IPS DF 6.9 (cell line): ENCODE data around the gene TRIM10.
"Not testable (repeated sequence)": the region's sequence is repeated elsewhere in the genome, so short reads cannot be mapped to it uniquely, and the experiment has no call there.

ENCODE experiments used
- DNase-seq: peaks from one replicate; pipeline ENCODE4 v3.0.0-alpha.2; 2013; ENCODE audit warnings: low read depth, low spot score
- H3K27ac ChIP-seq: one replicate; pipeline ENCODE4 v1.5.1; 2013; ENCODE audit warnings: low read length, control low read depth
- H3K27me3 ChIP-seq: 2 replicates; pipeline ENCODE4 v1.6.1; 2013; ENCODE audit warnings: mild to moderate bottlenecking, low read length; ENCODE audit not compliant: control insufficient read depth, insufficient read depth
- H3K36me3 ChIP-seq: 2 replicates; pipeline ENCODE4 v1.6.1; 2013; ENCODE audit warnings: low read length; ENCODE audit not compliant: control insufficient read depth, insufficient read depth
- H3K4me1 ChIP-seq: 2 replicates; pipeline ENCODE4 v1.6.1; 2013; ENCODE audit warnings: low read length; ENCODE audit not compliant: control insufficient read depth, insufficient read depth
- H3K4me3 ChIP-seq: 2 replicates; pipeline ENCODE4 v1.5.1; 2013; ENCODE audit warnings: mild to moderate bottlenecking, low read length
- H3K9me3 ChIP-seq: 2 replicates; pipeline ENCODE4 v1.6.1; 2013; ENCODE audit warnings: low read length, inconsistent platforms; ENCODE audit not compliant: control insufficient read depth, insufficient read depth
- WGBS: extraction: QIAGEN DNeasy Blood & Tissue Kit; methylation state at CpG from one replicate; pipeline ENCODE4 v1.1.7; 2013; ENCODE audit warnings: mixed read lengths, missing lambda C conversion rate; ENCODE audit not compliant: insufficient read length, insufficient coverage; 5-methylcytosine and 5-hydroxymethylcytosine counted together

TRIM10 gene

DNA sequence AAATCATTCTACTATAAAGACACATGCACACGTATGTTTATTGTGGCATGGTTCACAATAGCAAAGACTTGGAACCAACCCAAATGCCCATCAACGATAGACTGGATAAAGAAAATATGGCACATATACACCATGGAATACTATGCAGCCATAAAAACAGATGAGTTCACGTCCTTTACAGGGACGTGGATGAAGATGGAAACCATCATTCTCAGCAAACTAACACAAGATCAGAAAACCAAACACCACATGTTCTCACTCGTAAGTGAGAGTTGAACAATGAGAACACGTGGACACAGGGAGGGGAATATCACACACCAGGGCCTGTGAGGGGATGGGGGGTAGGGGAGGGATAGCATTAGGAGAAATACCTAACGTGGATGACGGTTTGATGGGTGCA lies 20.8 kb downstream of the TRIM10 start:
- not testable (repeated sequence) for H3K4me1 ChIP-seq, H3K36me3 ChIP-seq, DNase-seq, H3K27me3 ChIP-seq, H3K9me3 ChIP-seq, H3K4me3 ChIP-seq, H3K27ac ChIP-seq
- no CpG with 5 or more reads among the region's 8 CpGs for WGBS

DNA sequence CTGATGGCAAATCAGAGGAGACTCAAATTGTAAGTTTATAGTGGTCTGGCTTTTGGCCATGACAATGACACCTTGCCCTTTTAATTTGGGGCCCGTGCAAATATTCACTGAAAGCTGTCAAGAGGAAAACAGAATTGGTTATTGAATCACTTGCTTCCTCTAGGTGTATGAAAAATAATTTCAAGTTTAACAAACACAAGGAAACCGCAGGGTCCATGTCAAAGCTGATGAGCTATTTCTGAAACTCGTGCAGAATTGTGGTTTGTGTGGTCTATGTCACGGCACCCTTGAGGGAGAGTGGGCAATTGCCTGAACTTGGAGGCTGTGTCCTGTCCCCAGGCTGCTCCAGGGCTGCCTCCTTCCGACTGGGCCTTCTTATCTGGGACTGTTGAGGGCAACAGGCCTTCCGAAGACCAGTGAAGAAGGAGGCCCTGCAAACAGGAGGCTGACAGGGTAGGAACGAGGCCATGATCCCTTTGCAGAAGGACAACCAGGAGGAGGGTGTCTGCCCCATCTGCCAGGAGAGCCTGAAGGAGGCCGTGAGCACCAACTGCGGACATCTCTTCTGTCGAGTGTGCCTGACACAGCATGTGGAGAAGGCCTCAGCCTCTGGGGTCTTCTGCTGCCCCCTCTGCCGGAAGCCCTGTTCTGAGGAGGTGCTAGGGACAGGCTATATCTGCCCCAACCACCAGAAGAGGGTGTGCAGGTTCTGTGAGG lies 24.3 kb downstream of the TRIM10 start:
- WGBS, result no CpG with 5 or more reads among the region's 11 CpGs
- H3K36me3 ChIP-seq, result no peaks in the 10 kb centered on the region
- no peak overlapping the region for H3K4me3 ChIP-seq
- no peaks in the 10 kb centered on the region; the same call in 1 of the 2 replicates for H3K27me3 ChIP-seq
- DNase-seq, result no peak
- H3K9me3 ChIP-seq, result no peaks in the 10 kb centered on the region
- H3K27ac ChIP-seq, result no peak overlapping the region
- no peaks in the 10 kb centered on the region for H3K4me1 ChIP-seq

- Histone ChIP-seq H3K27me3 (no peaks in the 10 kb centered on the region; the same call in none of the 2 replicates), H3K9me3 (no peaks in the 10 kb centered on the region), H3K27ac (no peak within 1 kb of the TSS), H3K4me1 (no peaks in the 10 kb centered on the region), H3K4me3 (no peak within 1 kb of the TSS), H3K36me3 (no peaks in the 10 kb centered on the region)
- DNase-seq, result no peak
- no CpG with 5 or more reads among the region's 4 CpGs for WGBS
These were observed 25.3 kb downstream of the TRIM10 start, which contains the start of gene TRIM40 for GRCh38 chr6:30135757-30136156. Gene TRIM40 (plus strand): TSS chr6:30136140. CDS start chr6:30137037, 897 bp downstream.

GRCh38 chr6:30135147-30135546 lies 25.9 kb downstream of the TRIM10 start:
- no peak for DNase-seq
- H3K27me3 ChIP-seq, result peaks cover 3% of the 10 kb centered on the region
- no peak overlapping the region for H3K27ac ChIP-seq
- no CpG with 5 or more reads among the region's 2 CpGs for WGBS
- H3K9me3 ChIP-seq, result no peaks in the 10 kb centered on the region
- H3K36me3 ChIP-seq, result no peaks in the 10 kb centered on the region
- H3K4me3 ChIP-seq, result no peak overlapping the region
- no peaks in the 10 kb centered on the region for H3K4me1 ChIP-seq

- Histone ChIP-seq H3K36me3 (no peaks in the 10 kb centered on the region), H3K27ac (no peak overlapping the region), H3K9me3 (no peaks in the 10 kb centered on the region), H3K4me1 (no peaks in the 10 kb centered on the region), H3K27me3 (peaks cover 18% of the 10 kb centered on the region), H3K4me3 (no peak overlapping the region)
- DNase-seq, result no peak
- WGBS, result no CpG with 5 or more reads among the region's 2 CpGs
These were observed 29.0 kb downstream of the TRIM10 start for GRCh38 chr6:30131947-30132497.

DNA sequence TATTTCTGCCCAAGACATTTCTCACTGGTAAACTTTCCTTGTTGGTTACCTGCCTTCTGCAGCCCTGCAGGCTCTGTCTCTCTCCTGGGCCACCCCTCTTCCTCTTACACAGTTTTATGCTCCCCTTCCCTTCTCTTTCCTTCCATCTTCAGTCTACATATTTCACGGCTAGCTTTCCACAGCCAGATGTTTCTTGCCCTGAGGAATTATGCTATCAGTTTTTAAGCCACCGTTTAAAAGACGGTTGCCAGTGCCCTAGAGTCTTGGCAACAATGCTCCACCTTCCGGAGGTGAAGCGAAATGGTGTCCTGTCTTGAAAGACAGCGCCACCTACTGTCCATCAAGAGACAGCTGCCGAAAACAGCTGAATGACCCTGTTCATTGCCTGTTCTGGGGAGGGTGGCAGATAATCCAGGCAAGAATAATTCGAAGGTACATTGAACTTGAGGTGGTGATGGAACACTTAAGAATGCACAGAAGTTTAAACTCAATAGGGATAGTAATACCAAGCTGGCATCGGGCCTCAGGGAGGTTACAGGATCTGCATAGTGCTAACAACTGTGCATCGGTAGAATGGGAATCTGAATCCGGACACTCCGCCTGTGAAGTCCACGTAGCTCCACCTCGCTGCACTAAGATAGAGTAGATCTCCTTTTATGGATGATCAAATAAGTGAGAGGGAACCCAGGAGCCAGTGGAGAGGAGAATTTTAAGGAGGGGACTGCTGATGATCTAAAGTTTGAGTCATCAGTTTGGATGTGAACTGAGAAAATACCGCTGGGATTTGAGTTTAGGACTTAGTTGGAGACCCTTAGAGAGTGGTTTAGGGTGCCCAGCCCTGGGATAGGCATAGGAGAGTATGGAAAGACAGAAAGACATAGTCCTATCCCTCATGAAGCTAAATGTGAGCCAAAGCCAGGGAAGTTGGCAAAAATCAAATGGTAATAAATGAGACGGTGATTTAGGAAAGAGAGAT lies 29.8 kb downstream of the TRIM10 start:
- no peaks in the 10 kb centered on the region for H3K4me1 ChIP-seq
- no CpG with 5 or more reads among the region's 16 CpGs for WGBS

DNA sequence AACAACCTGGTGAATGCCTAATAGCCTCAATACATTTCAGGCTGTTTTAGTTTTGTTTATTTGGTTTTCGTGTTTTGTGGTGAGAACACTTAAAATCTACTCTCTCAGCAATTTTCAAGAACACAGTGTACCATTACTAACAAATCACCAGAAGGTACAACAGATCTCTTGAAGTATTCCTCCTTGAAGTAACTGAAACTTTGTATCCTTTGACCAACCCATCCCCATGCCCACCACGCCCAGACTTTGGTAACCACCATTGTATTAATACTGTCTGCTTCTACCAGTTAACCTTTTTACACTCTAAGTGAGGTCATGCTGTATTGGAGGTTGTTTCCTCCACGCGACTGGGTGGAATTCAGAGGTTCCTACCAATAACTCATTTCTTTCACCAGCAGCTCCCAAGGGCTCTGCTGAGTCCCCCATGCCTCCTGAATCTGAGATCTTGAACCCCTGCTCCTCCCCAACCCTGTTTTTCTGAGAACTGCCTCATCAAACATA lies 30.8 kb downstream of the TRIM10 start:
- Histone ChIP-seq H3K9me3 (no peaks in the 10 kb centered on the region), H3K27ac (no peak overlapping the region), H3K4me1 (no peaks in the 10 kb centered on the region), H3K4me3 (no peak overlapping the region), H3K27me3 (peaks cover 27% of the 10 kb centered on the region), H3K36me3 (no peaks in the 10 kb centered on the region)
- WGBS, result no CpG with 5 or more reads among the region's 4 CpGs
- DNase-seq, result no peak

More for the DNA sequence above, 29.8 kb downstream of the TRIM10 start:
- no peak overlapping the region for H3K4me3 ChIP-seq
- H3K9me3 ChIP-seq, result no peaks in the 10 kb centered on the region
- DNase-seq, result peak; percentile 73
- no peak overlapping the region for H3K27ac ChIP-seq
- no peaks in the 10 kb centered on the region for H3K36me3 ChIP-seq
- peaks cover 26% of the 10 kb centered on the region for H3K27me3 ChIP-seq

GRCh38 chr6:30129265-30130178 lies 31.5 kb downstream of the TRIM10 start:
- Histone ChIP-seq H3K27ac (no peak overlapping the region), H3K27me3 (peaks cover 27% of the 10 kb centered on the region), H3K9me3 (no peaks in the 10 kb centered on the region), H3K4me1 (no peaks in the 10 kb centered on the region), H3K36me3 (no peaks in the 10 kb centered on the region), H3K4me3 (no peak overlapping the region)
- WGBS, result no CpG with 5 or more reads among the region's 10 CpGs
- no peak for DNase-seq

- H3K27me3 ChIP-seq, result peaks cover 29% of the 10 kb centered on the region
- no peaks in the 10 kb centered on the region for H3K36me3 ChIP-seq
- no CpG with 5 or more reads among the region's 50 CpGs for WGBS
- no peak overlapping the region for H3K27ac ChIP-seq
- no peaks in the 10 kb centered on the region for H3K4me1 ChIP-seq
- H3K9me3 ChIP-seq, result no peaks in the 10 kb centered on the region
- no peak for DNase-seq
- peak overlapping the region; percentile 39; the same call in 1 of the 2 replicates for H3K4me3 ChIP-seq
These were observed 33.5 kb downstream of the TRIM10 start for GRCh38 chr6:30127238-30128093.
